ENCODE measurements around the gene PHF5A. TPM values are rescaled to one million over a fixed set of nuclear protein-coding genes. Genes with fewer than 3 reads are reported as not detected.
A peak's percentile ranks its signal among the peaks of the same experiment; 100 is the strongest.

PHF5A gene
- total RNA-seq, 1 donor from 2014 or later, result 50.6 TPM

DNA sequence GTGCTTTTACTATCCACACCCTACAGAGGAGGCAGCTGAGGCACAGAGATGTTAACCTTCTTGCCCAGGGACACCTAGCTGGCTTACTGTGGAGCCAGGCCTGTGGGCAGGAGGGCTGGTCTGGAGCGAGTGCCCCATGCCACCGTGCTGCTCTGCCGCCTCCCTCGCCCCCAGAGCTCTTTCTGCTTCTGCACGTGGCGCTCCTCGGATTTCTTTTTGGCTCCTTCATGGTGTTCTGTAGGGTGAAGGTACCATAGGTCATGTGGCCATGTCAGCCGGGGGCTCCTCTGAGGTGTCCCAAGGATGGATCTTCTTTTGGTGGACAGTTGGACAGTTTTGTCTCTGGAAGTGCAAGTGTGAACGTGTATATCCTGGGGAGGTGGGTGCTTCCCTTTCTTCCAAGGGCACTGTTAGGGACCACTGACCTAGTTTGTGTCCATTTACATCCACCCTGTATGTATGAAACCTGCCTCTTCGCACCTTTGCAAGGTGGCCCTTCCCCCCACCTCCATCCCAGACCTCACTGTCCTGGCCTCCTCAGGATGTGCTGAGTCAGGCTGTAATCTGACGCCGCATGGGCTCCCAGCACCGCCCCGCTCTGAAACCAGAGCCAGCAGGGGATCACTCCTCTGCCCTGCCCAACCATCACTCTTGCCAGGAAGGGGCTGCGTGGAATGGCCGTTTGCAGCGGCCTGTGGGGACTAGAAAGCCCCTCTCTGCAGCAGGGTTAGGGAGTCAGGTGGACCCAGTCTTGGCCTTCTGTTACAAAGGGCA is 44.1 kb upstream of the PHF5A start:
- no peaks in the 10 kb centered on the region for H3K36me3 ChIP-seq (ENCODE audit: control insufficient read depth, insufficient read depth, low read length)
- TF ChIP-seq, protein P1, sequence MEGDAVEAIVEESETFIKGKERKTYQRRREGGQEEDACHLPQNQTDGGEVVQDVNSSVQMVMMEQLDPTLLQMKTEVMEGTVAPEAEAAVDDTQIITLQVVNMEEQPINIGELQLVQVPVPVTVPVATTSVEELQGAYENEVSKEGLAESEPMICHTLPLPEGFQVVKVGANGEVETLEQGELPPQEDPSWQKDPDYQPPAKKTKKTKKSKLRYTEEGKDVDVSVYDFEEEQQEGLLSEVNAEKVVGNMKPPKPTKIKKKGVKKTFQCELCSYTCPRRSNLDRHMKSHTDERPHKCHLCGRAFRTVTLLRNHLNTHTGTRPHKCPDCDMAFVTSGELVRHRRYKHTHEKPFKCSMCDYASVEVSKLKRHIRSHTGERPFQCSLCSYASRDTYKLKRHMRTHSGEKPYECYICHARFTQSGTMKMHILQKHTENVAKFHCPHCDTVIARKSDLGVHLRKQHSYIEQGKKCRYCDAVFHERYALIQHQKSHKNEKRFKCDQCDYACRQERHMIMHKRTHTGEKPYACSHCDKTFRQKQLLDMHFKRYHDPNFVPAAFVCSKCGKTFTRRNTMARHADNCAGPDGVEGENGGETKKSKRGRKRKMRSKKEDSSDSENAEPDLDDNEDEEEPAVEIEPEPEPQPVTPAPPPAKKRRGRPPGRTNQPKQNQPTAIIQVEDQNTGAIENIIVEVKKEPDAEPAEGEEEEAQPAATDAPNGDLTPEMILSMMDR (IDR thresholded peaks at IDR 0.05; ENCODE audit: insufficient read depth, low read length, poor library complexity, severe bottlenecking), result no peak
- no peaks in the 10 kb centered on the region for H3K27me3 ChIP-seq (ENCODE audit: control insufficient read depth, insufficient read depth, low read length)
- peak; percentile 34 for DNase-seq (ENCODE audit: low read depth)
- H3K4me3 ChIP-seq (ENCODE audit: low read depth, low read length), result no peak overlapping the region

DNA sequence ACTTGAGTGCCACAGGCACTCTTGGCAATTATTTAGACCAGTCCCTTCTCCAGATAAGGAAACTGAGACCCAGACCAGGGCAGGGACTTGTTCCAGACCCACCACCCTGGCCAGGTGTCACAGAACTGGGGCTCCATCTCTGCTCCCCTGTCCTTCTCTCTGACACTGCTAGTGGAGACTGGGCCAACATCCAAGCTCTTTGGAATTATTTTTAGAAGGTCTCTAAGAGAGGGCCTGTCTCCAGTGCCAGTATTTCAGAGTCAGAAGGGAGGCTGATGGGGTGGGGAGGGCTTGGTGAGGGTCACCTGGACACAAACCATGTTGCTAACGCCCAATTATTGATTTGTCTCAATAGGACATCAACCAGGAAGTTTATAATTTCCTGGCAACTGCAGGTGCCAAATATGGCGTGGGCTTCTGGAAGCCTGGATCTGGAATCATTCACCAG is 43.1 kb upstream of the PHF5A start:
- H3K36me3 ChIP-seq (ENCODE audit: control insufficient read depth, insufficient read depth, low read length), result no peaks in the 10 kb centered on the region
- H3K27me3 ChIP-seq (ENCODE audit: control insufficient read depth, insufficient read depth, low read length), result no peaks in the 10 kb centered on the region
- DNase-seq (ENCODE audit: low read depth), result no peak
- TF ChIP-seq, protein P1 (IDR thresholded peaks at IDR 0.05; ENCODE audit: insufficient read depth, low read length, poor library complexity, severe bottlenecking), result no peak
- no peak overlapping the region for H3K4me3 ChIP-seq (ENCODE audit: low read depth, low read length)

DNA sequence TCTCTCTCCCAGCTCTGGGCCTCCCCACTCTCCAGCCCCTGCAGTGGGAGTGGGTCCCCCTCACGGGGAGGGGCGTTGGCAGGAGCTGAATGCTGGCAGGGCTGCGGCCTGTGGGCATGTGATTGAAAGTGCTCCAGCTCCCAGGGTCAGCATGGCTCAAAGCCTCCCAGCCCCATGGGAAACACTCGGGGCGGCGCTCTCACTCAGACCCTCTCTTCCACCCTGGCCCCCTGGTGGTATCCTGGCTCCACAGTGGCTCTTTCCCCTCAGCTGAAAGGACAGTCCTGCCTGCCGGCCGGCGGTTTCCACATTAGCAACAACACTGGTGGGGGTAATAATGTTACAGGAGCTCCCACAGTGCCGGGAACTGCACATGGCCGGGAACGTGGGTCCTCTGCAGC is 40.3 kb upstream of the PHF5A start:
- H3K27me3 ChIP-seq (ENCODE audit: control insufficient read depth, insufficient read depth, low read length), result no peaks in the 10 kb centered on the region
- TF ChIP-seq, protein P1 (IDR thresholded peaks at IDR 0.05; ENCODE audit: insufficient read depth, low read length, poor library complexity, severe bottlenecking), result peak; percentile 6
- DNase-seq (ENCODE audit: low read depth), result no peak
- no peaks in the 10 kb centered on the region for H3K36me3 ChIP-seq (ENCODE audit: control insufficient read depth, insufficient read depth, low read length)
- H3K4me3 ChIP-seq (ENCODE audit: low read depth, low read length), result no peak overlapping the region

DNA sequence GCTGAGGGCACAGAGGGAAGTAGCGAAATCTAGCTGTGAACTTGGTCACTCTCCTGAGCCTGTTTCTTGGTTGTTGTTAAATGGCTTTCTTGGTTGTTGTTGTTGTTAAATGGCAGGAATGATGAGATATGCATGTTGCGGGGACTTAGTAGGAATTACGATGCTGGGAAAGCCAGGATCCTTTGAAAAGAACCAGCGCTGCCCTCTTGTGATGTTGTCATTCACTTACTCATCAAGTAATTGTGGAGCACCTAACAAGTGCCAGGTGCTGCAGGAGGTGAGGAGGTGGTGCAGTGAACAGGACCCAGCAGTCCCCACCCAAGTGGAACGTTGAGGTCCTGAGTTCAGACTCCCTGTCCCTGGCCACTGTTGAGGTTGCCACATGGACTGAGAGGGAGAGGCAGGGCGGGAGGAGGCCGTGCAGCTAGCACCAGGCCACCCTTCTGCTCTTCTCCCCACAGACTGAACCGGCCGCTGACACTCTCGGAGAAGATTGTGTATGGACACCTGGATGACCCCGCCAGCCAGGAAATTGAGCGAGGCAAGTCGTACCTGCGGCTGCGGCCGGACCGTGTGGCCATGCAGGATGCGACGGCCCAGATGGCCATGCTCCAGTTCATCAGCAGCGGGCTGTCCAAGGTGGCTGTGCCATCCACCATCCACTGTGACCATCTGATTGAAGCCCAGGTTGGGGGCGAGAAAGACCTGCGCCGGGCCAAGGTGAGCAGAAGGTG is 39.0 kb upstream of the PHF5A start:
- H3K36me3 ChIP-seq (ENCODE audit: control insufficient read depth, insufficient read depth, low read length), result no peaks in the 10 kb centered on the region

DNA sequence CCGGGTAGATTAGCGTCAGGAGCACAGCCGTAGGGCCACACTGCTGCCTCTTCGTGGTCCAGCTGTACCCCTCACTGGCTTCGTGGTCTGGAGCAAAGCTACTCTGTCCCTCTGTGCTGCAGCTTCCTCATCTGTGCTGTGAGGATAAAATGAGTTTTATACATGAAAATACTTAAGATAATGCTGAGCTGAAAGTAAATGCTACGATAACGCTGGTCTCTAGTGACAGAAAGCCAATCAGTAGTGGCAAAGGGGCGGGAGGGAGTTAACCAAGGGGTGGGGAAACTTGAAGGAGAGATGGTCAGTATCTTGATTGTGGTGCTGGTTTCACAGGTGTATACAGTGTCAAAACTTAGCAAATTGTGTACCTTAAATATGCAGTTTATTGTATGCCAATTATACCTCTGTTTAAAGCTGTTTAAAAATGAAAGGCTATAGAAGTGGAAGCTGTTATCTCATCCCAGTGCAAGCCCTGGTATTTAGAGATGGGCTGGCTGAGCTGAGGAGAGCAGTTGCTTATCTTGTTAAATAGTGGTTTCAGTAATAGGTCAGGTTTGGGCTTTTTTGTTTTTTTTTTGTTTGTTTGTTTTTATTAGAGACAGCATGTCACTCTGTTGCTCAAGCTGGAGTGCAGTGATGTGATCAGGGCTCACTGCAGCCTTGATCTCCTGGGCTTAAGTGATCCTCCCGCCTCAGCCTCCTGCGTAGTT is 37.2 kb upstream of the PHF5A start:
- TF ChIP-seq, protein P1 (IDR thresholded peaks at IDR 0.05; ENCODE audit: insufficient read depth, low read length, poor library complexity, severe bottlenecking), result no peak
- Histone ChIP-seq H3K36me3 (ENCODE audit: control insufficient read depth, insufficient read depth, low read length) (no peaks in the 10 kb centered on the region), H3K27me3 (ENCODE audit: control insufficient read depth, insufficient read depth, low read length) (no peaks in the 10 kb centered on the region), H3K4me3 (ENCODE audit: low read depth, low read length) (no peak overlapping the region)
- DNase-seq (ENCODE audit: low read depth), result no peak

More for the DNA sequence above, 39.0 kb upstream of the PHF5A start:
- Histone ChIP-seq H3K27me3 (ENCODE audit: control insufficient read depth, insufficient read depth, low read length) (no peaks in the 10 kb centered on the region), H3K4me3 (ENCODE audit: low read depth, low read length) (no peak overlapping the region)
- no peak for DNase-seq (ENCODE audit: low read depth)
- TF ChIP-seq, protein P1 (IDR thresholded peaks at IDR 0.05; ENCODE audit: insufficient read depth, low read length, poor library complexity, severe bottlenecking), result no peak
